Psoas muscle (tissue), 8 donors: ENCODE data around the gene AFDN. TPM values are rescaled to one million over a fixed set of nuclear protein-coding genes. Genes with fewer than 3 reads are reported as not detected.

Source experiments
- ATAC-seq, 4 donors: fragments of 200-7000 bp; cut with Tn5 transposase; one replicate each; pipeline ENCODE4 v1.9.1; 2020; ENCODE audit warnings: moderate library complexity in 3 of 4, mild to moderate bottlenecking in 2 of 4
- DNase-seq, 2 donors: peaks; one replicate each; pipeline ENCODE4 v3.0.0-alpha.2; 2020
- H3K27ac ChIP-seq: fragments of 200-600 bp; one replicate; pipeline ENCODE4 v1.8.0; 2022
- H3K27me3 ChIP-seq, 3 donors: fragments of 200-600 bp in 1 of 3; one replicate each; pipeline versions ENCODE4 v1.6.1 to v1.8.0; 2013 to 2022; ENCODE audit warnings: low read length in 2 of 3, mild to moderate bottlenecking in 2 of 3, moderate library complexity in 1 of 3; ENCODE audit not compliant: insufficient read depth in 3 of 3
- H3K36me3 ChIP-seq, 2 donors: fragments of 200-600 bp in 1 of 2; one replicate each; pipeline versions ENCODE4 v1.6.1 to v1.8.0; 2013 to 2022; ENCODE audit warnings: low read depth in 1 of 2, mild to moderate bottlenecking in 1 of 2, moderate library complexity in 1 of 2; ENCODE audit not compliant: insufficient read depth in 1 of 2
- H3K4me1 ChIP-seq: fragments of 200-600 bp; one replicate; pipeline ENCODE4 v1.8.0; 2022
- H3K4me3 ChIP-seq: fragments of 200-600 bp; one replicate; pipeline ENCODE4 v1.8.0; 2022; ENCODE audit warnings: mild to moderate bottlenecking
- H3K9me3 ChIP-seq: fragments of 200-600 bp; one replicate; pipeline ENCODE4 v1.8.0; 2022
- CTCF ChIP-seq: fragments of 200-600 bp; IDR thresholded peaks from one replicate; pipeline ENCODE4 v1.8.0; 2022; ENCODE audit warnings: antibody characterized with exemption
- WGBS, 3 donors: extraction: QIAGEN DNeasy Blood & Tissue Kit; methylation state at CpG; one replicate each; pipeline versions ENCODE4 v1.1.6 to v1.1.7; 2013; 5-methylcytosine and 5-hydroxymethylcytosine counted together
- intact Hi-C, 2 donors: fragments of 100-400 bp; cut with DNase I; formaldehyde crosslinking; loops; one replicate each; pipeline versions ENCODE4 v1.11.0 to v1.14.2; 2022
- polyA plus RNA-seq, 3 donors: library from polyadenylated mRNA; stranded (reverse); fragments of 200-250 nt; gene quantifications; one replicate each; pipeline ENCODE4 v1.2.3, GENCODE V29; 2013
- total RNA-seq, 4 donors: library from RNA; stranded (reverse); fragmentation: NEBNext Ultra II Directional in 2 of 4; extraction: Animal tissue kit (Norgen Biotek cat#: 25700) in 2 of 4; gene quantifications; one replicate each; pipeline versions ENCODE4 v1.2.1 to v1.2.4, GENCODE V29; 2021 to 2023
- donor health status: healthy with polysubstance abuse.
- donor health status: DM: no; HTN: no; CAD: no; lungs with moderate emphysema.
- donor health status: Bipolar disorder and iron deficiency.
- donor health status: healthy.
- donor health status: DM: yes; HTN: yes; CAD: no.
- donor health status: DM: no; HTN: no; CAD: no.
- donor health status: DM: no; HTN: no; CAD: no.
- donor health status: DM: yes; HTN: yes; CAD: no.

Gene AFDN
- total and polyA plus RNA-seq, 7 donors, result 12.2 to 35.6 (median 32.9) TPM

GRCh38 chr6:167985911-167986595 lies 159.3 kb downstream of the AFDN start:
- no peaks in the 10 kb centered on the region for H3K4me1 ChIP-seq
- H3K27ac ChIP-seq, result no peak overlapping the region
- intact Hi-C loops, result no loop called here
- no peaks in the 10 kb centered on the region for H3K9me3 ChIP-seq
- 94 to 95% (median 94%) methylated on average over 39 of the region's 39 CpGs for WGBS, 3 donors
- no peaks in the 10 kb centered on the region for H3K36me3 ChIP-seq
- DNase-seq (no peak), ATAC-seq (no peak)
- no peak overlapping the region for H3K4me3 ChIP-seq
- TF ChIP-seq CTCF, result no peak
- peaks cover 0 to 6% (median 0%) of the 10 kb centered on the region in 3 donors for H3K27me3 ChIP-seq

GRCh38 chr6:167987396-167988153 lies 160.9 kb downstream of the AFDN start:
- ATAC-seq (no peak), DNase-seq (no peak)
- TF ChIP-seq CTCF, result no peak
- Histone ChIP-seq H3K4me1 (no peaks in the 10 kb centered on the region), H3K9me3 (no peaks in the 10 kb centered on the region), H3K27me3 (peaks cover 0 to 6% (median 0%) of the 10 kb centered on the region in 3 donors), H3K27ac (peak overlapping the region; percentile 36), H3K36me3 (no peaks in the 10 kb centered on the region), H3K4me3 (no peak overlapping the region)
- intact Hi-C loops, result no loop called here
- 82 to 86% (median 83%) methylated on average over 35 of the region's 35 CpGs for WGBS, 3 donors

- peak in 2 of 4 donors; percentile 27 to 41 for ATAC-seq
- no peak for TF ChIP-seq CTCF
- 48 to 58% (median 53%) methylated on average over 5 of the region's 5 CpGs for WGBS, 3 donors
- Histone ChIP-seq H3K9me3 (no peaks in the 10 kb centered on the region), H3K36me3 (no peaks in the 10 kb centered on the region), H3K27ac (peak overlapping the region; percentile 36), H3K4me3 (no peak overlapping the region), H3K27me3 (peaks cover 0 to 6% (median 0%) of the 10 kb centered on the region in 3 donors), H3K4me1 (no peaks in the 10 kb centered on the region)
- DNase-seq, result no peak
- intact Hi-C loops, result no loop called here
Observed at GRCh38 chr6:167988154-167988495, 161.4 kb downstream of the AFDN start.

GRCh38 chr6:167988945-167989841 lies 162.5 kb downstream of the AFDN start:
- DNase-seq (no peak), ATAC-seq (no peak)
- no peak overlapping the region for H3K4me3 ChIP-seq
- H3K4me1 ChIP-seq, result no peaks in the 10 kb centered on the region
- intact Hi-C loops, result no loop called here
- TF ChIP-seq CTCF, result no peak
- peaks cover 0 to 6% (median 0%) of the 10 kb centered on the region in 3 donors for H3K27me3 ChIP-seq
- WGBS, 3 donors, result 91 to 96% (median 96%) methylated on average over 36 of the region's 36 CpGs
- H3K9me3 ChIP-seq, result no peaks in the 10 kb centered on the region
- no peak overlapping the region for H3K27ac ChIP-seq
- H3K36me3 ChIP-seq, result no peaks in the 10 kb centered on the region
